HG02885 (cell line): Measurements from ENCODE around the gene G3BP1.
A peak's percentile ranks its signal among the peaks of the same experiment; 100 is the strongest.
"Not testable (repeated sequence)": the region's sequence is repeated elsewhere in the genome, so short reads cannot be mapped to it uniquely, and the experiment has no call there.

ENCODE experiments used
- ATAC-seq: cut with Tn5 transposase; IDR thresholded peaks from one replicate; pipeline ENCODE4 v1.9.1; 2021; ENCODE audit warnings: mild to moderate bottlenecking; ENCODE audit not compliant: unreplicated experiment, poor library complexity

Gene G3BP1

GRCh38 chr5:151787817-151788216, 16.1 kb downstream of the G3BP1 start:
- ATAC-seq: no peak

GRCh38 chr5:151793358-151793757, 21.6 kb downstream of the G3BP1 start:
- no peak for ATAC-seq

- no peak for ATAC-seq
Measured at GRCh38 chr5:151795426-151795825, 23.7 kb downstream of the G3BP1 start.

GRCh38 chr5:151798674-151799073, 26.9 kb downstream of the G3BP1 start:
- no peak for ATAC-seq

GRCh38 chr5:151799407-151799806, 27.7 kb downstream of the G3BP1 start:
- no peak for ATAC-seq

- ATAC-seq: no peak
Measured at GRCh38 chr5:151800532-151800931, 28.8 kb downstream of the G3BP1 start.

GRCh38 chr5:151805414-151806223, 33.9 kb downstream of the G3BP1 start:
- no peak for ATAC-seq

- no peak for ATAC-seq
Measured at GRCh38 chr5:151808451-151809169, 36.9 kb downstream of the G3BP1 start.

- ATAC-seq: no peak
Measured at GRCh38 chr5:151810449-151810848, 38.7 kb downstream of the G3BP1 start.

GRCh38 chr5:151810897-151811296, 39.1 kb downstream of the G3BP1 start:
- ATAC-seq: no peak

- ATAC-seq: no peak
Measured at GRCh38 chr5:151811593-151812321, 40.0 kb downstream of the G3BP1 start.

GRCh38 chr5:151812757-151813309, 41.1 kb downstream of the G3BP1 start:
- ATAC-seq: no peak

GRCh38 chr5:151815051-151815450, 43.3 kb downstream of the G3BP1 start:
- ATAC-seq: no peak

- no peak for ATAC-seq
Measured at GRCh38 chr5:151819830-151820229, 48.1 kb downstream of the G3BP1 start.

GRCh38 chr5:151820271-151820670, 48.5 kb downstream of the G3BP1 start:
- ATAC-seq: no peak

GRCh38 chr5:151820903-151821302, 49.1 kb downstream of the G3BP1 start:
- ATAC-seq: no peak

- no peak for ATAC-seq
Measured at GRCh38 chr5:151822141-151822540, 50.4 kb downstream of the G3BP1 start.

GRCh38 chr5:151825445-151825844, 53.7 kb downstream of the G3BP1 start:
- peak; percentile 76 for ATAC-seq

- ATAC-seq: no peak
Measured at GRCh38 chr5:151829370-151829769, 57.6 kb downstream of the G3BP1 start.

- not testable (repeated sequence) for ATAC-seq
Measured at GRCh38 chr5:151832843-151833242, 61.1 kb downstream of the G3BP1 start.

- no peak for ATAC-seq
Measured at GRCh38 chr5:151846765-151847164, 75.0 kb downstream of the G3BP1 start.
